Mammary epithelial cell (primary cell): Measurements from ENCODE around the gene MED14.

Experiments
- EZH2 ChIP-seq: IDR thresholded peaks from 2 replicates; pipeline ENCODE4 v1.6.1; 2012; ENCODE audit warnings: low read length, inconsistent platforms, borderline replicate concordance
- TF ChIP-seq, protein P1 (sequence below), 2 donors: IDR thresholded peaks in 1 of 2; conservative IDR thresholded peaks in 1 of 2; 2 replicates each; pipeline ENCODE4 v1.5.1; 2011 to 2012; ENCODE audit warnings: inconsistent platforms in 2 of 2, low read length in 2 of 2, mild to moderate bottlenecking in 2 of 2, control low read depth in 1 of 2, low read depth in 1 of 2; ENCODE audit not compliant: insufficient read depth in 1 of 2; ENCODE audit errors: extremely low read depth in 1 of 2

GRCh38 chrX:40607381-40607780 is 128.0 kb downstream of the MED14 start:
- TF ChIP-seq, protein P1, sequence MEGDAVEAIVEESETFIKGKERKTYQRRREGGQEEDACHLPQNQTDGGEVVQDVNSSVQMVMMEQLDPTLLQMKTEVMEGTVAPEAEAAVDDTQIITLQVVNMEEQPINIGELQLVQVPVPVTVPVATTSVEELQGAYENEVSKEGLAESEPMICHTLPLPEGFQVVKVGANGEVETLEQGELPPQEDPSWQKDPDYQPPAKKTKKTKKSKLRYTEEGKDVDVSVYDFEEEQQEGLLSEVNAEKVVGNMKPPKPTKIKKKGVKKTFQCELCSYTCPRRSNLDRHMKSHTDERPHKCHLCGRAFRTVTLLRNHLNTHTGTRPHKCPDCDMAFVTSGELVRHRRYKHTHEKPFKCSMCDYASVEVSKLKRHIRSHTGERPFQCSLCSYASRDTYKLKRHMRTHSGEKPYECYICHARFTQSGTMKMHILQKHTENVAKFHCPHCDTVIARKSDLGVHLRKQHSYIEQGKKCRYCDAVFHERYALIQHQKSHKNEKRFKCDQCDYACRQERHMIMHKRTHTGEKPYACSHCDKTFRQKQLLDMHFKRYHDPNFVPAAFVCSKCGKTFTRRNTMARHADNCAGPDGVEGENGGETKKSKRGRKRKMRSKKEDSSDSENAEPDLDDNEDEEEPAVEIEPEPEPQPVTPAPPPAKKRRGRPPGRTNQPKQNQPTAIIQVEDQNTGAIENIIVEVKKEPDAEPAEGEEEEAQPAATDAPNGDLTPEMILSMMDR (conservative IDR thresholded peaks at IDR 0.05 in 1 of 2, IDR thresholded peaks at IDR 0.05 in 1 of 2; ENCODE audit: extremely low read depth in 1 of 2, insufficient read depth in 1 of 2, low read depth in 1 of 2, low read length in 2 of 2) = no peak
- no peak for TF ChIP-seq EZH2
